Rectal smooth muscle tissue (tissue), 1 donor: ENCODE results near the gene HSD11B1.

Experiments used
- H3K27ac ChIP-seq: one replicate; pipeline ENCODE4 v1.7.0; 2013; ENCODE audit warnings: low read depth, low read length, inconsistent platforms
- H3K27me3 ChIP-seq: one replicate; pipeline ENCODE4 v1.7.0; 2013; ENCODE audit warnings: low read length; ENCODE audit not compliant: control insufficient read depth, insufficient read depth
- H3K36me3 ChIP-seq: one replicate; pipeline ENCODE4 v1.7.0; 2013; ENCODE audit warnings: low read length; ENCODE audit not compliant: control insufficient read depth, insufficient read depth
- H3K4me1 ChIP-seq: one replicate; pipeline ENCODE4 v1.7.0; 2013; ENCODE audit warnings: low read length; ENCODE audit not compliant: control insufficient read depth, insufficient read depth
- H3K4me3 ChIP-seq: one replicate; pipeline ENCODE4 v1.7.0; 2013; ENCODE audit warnings: low read length
- H3K9ac ChIP-seq: one replicate; pipeline ENCODE4 v1.7.0; 2013; ENCODE audit warnings: low read length

Gene HSD11B1

GRCh38 chr1:209673631-209674417 lies 30.8 kb upstream of the HSD11B1 start:
- Histone ChIP-seq H3K27ac (no peak overlapping the region), H3K4me1 (peaks cover 2% of the 10 kb centered on the region)

GRCh38 chr1:209674957-209675564 lies 29.6 kb upstream of the HSD11B1 start, which contains the start of gene G0S2:
TSS of gene G0S2 (plus strand) at chr1:209675412. CDS start at chr1:209675685, 273 bp downstream.
- no peak within 1 kb of the TSS for H3K9ac ChIP-seq
- H3K36me3 ChIP-seq: no peaks in the 10 kb centered on the region
- H3K4me3 ChIP-seq: peak within 1 kb of the TSS; percentile 92
- H3K27ac ChIP-seq: no peak within 1 kb of the TSS
- peaks cover 3% of the 10 kb centered on the region for H3K27me3 ChIP-seq
- peaks cover 2% of the 10 kb centered on the region for H3K4me1 ChIP-seq

More at GRCh38 chr1:209673631-209674417, 30.8 kb upstream of the HSD11B1 start:
- peaks cover 3% of the 10 kb centered on the region for H3K27me3 ChIP-seq
- no peak overlapping the region for H3K9ac ChIP-seq
- H3K4me3 ChIP-seq: peak overlapping the region; percentile 14
- H3K36me3 ChIP-seq: no peaks in the 10 kb centered on the region

DNA sequence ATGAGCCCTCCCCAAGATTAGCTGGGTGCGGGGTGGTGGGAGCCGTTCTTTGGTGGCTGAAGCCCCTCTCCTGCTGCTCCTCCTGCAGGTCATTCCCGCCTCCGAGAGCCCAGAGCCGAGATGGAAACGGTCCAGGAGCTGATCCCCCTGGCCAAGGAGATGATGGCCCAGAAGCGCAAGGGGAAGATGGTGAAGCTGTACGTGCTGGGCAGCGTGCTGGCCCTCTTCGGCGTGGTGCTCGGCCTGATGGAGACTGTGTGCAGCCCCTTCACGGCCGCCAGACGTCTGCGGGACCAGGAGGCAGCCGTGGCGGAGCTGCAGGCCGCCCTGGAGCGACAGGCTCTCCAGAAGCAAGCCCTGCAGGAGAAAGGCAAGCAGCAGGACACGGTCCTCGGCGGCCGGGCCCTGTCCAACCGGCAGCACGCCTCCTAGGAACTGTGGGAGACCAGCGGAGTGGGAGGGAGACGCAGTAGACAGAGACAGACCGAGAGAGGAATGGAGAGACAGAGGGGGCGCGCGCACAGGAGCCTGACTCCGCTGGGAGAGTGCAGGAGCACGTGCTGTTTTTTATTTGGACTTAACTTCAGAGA lies 29.0 kb upstream of the HSD11B1 start:
- Histone ChIP-seq H3K27me3 (peaks cover 3% of the 10 kb centered on the region), H3K4me3 (peak overlapping the region; percentile 92), H3K27ac (no peak overlapping the region), H3K36me3 (no peaks in the 10 kb centered on the region), H3K9ac (no peak overlapping the region), H3K4me1 (peaks cover 2% of the 10 kb centered on the region)

DNA sequence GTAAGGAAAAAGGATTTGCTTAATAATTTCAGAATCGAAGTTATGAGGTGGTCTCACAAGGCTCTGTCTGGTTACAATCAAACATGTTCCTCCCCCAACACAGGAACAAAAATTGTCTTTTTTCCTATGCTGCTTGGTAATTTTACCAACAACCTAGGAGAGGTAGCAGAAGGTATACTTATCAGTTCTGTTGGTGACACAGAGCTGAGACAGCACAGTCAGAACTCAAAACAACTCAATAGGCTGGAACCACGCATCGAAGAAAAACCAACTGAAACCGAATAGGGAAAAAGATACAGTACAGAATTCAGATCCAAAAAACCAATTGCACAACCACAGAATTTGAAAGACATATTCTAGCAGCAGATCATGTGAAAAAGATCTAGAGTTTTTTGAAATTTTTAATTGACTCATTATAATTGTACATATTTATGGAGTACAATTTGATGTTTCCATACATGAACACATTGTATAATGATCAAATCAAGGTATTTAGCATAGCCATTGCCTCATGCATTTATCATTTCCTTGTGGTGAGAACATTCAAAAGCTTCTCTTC lies 25.6 kb upstream of the HSD11B1 start:
- H3K4me1 ChIP-seq: peaks cover 2% of the 10 kb centered on the region
- H3K4me3 ChIP-seq: no peak overlapping the region

GRCh38 chr1:209685821-209686220 lies 18.8 kb upstream of the HSD11B1 start:
- Histone ChIP-seq H3K4me3 (no peak overlapping the region), H3K27ac (no peak overlapping the region)

More for the DNA sequence above, 25.6 kb upstream of the HSD11B1 start:
- H3K36me3 ChIP-seq: no peaks in the 10 kb centered on the region
- no peak overlapping the region for H3K27ac ChIP-seq
- H3K9ac ChIP-seq: no peak overlapping the region
- peaks cover 3% of the 10 kb centered on the region for H3K27me3 ChIP-seq

DNA sequence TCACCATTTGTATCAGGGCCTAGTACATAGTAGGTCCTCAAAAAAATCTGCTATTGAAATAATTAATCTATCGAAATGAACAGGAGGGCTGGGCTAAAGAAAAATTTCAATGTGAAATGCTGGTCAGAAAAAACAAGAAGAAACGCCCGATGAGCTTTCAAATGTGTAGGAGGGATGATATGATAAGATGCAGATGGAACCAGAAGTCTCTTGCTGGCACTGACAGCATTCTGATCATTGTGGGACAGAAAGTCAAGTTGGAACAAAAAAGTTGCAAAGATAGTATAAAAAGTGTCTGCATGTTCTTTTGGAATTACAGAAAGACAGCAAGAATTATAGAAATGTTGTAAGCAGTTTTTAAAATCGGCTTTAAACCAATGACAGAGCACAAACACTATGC lies 18.3 kb upstream of the HSD11B1 start:
- H3K27ac ChIP-seq: no peak overlapping the region
- no peaks in the 10 kb centered on the region for H3K36me3 ChIP-seq
- peaks cover 5% of the 10 kb centered on the region for H3K4me1 ChIP-seq
- H3K27me3 ChIP-seq: no peaks in the 10 kb centered on the region
- no peak overlapping the region for H3K4me3 ChIP-seq
- no peak overlapping the region for H3K9ac ChIP-seq

More at GRCh38 chr1:209685821-209686220, 18.8 kb upstream of the HSD11B1 start:
- H3K27me3 ChIP-seq: no peaks in the 10 kb centered on the region
- H3K4me1 ChIP-seq: peaks cover 5% of the 10 kb centered on the region
- no peaks in the 10 kb centered on the region for H3K36me3 ChIP-seq
- no peak overlapping the region for H3K9ac ChIP-seq

DNA sequence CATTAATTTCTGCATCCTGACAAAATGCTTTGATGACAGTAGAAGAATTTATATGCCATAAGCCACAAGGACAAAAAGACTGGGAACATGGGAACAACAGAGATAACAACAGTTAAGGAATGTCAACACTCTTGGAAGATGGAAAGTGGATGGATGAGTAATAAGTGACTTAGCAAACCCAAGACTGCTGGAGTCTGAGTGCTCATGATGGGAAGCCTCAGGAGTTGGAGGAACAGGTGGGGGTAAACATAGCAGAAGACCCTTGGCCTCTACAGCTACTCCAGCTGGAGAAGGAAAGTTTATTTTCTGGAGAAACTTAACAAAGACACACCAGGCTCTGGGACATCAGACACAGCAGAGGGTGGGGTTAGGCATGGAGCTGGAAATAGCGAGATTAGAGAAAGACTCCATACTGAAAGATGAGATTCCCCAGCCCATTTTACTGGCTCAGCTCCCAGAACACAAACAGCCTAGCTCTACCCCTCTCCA lies 15.9 kb upstream of the HSD11B1 start:
- H3K4me1 ChIP-seq: peaks cover 5% of the 10 kb centered on the region
- no peak overlapping the region for H3K27ac ChIP-seq
- H3K9ac ChIP-seq: no peak overlapping the region
- H3K4me3 ChIP-seq: no peak overlapping the region
- no peaks in the 10 kb centered on the region for H3K36me3 ChIP-seq
- no peaks in the 10 kb centered on the region for H3K27me3 ChIP-seq

DNA sequence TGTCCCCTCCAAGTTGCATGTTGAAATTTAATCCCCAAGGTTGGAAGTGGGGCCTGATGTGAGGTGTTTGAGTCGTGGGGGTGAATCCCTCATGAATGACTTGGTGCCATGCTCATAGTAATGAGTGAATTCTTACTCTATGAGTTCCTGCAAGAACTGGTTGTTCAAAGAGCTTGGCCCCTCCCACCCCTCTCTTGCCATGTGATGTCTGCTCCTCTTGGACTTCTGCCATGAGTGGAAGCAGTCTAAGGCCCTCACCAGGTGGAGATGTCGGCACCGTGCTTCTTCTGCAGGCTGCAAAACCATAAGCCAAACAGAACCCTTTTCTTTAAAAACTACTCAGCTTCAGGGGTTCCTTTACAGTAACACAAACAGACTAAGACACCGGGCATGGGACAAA lies 15.2 kb upstream of the HSD11B1 start:
- H3K27ac ChIP-seq: no peak overlapping the region
- H3K4me1 ChIP-seq: peaks cover 5% of the 10 kb centered on the region
- no peak overlapping the region for H3K4me3 ChIP-seq
- no peaks in the 10 kb centered on the region for H3K27me3 ChIP-seq
- H3K36me3 ChIP-seq: no peaks in the 10 kb centered on the region
- H3K9ac ChIP-seq: no peak overlapping the region

- Histone ChIP-seq H3K27ac (no peak overlapping the region), H3K9ac (no peak overlapping the region), H3K27me3 (no peaks in the 10 kb centered on the region), H3K36me3 (no peaks in the 10 kb centered on the region), H3K4me3 (no peak overlapping the region), H3K4me1 (peaks cover 5% of the 10 kb centered on the region)
Measured at GRCh38 chr1:209691237-209691636, 13.4 kb upstream of the HSD11B1 start.

DNA sequence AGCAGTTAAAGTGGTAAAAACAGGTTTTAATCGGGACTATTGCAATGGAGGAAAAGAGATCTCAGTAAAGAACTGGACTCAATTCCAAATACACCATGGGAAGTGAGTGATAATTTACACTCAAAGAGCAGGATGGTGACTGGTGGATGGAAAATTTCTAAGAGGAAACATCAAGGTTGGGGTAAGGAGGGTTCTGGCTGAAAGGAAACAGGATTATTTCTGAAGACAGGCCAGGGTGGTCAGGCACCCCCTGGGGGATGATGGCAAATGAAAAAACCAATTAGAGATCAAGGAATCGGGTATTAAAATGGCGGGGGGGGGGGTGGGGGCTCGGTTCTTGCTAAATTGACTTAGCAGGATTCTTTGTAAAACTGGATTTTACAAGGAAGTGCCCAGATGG lies 12.3 kb upstream of the HSD11B1 start:
- H3K36me3 ChIP-seq: no peaks in the 10 kb centered on the region
- no peaks in the 10 kb centered on the region for H3K27me3 ChIP-seq
- peaks cover 2% of the 10 kb centered on the region for H3K4me1 ChIP-seq
- H3K27ac ChIP-seq: no peak overlapping the region
- H3K9ac ChIP-seq: no peak overlapping the region
- H3K4me3 ChIP-seq: no peak overlapping the region

DNA sequence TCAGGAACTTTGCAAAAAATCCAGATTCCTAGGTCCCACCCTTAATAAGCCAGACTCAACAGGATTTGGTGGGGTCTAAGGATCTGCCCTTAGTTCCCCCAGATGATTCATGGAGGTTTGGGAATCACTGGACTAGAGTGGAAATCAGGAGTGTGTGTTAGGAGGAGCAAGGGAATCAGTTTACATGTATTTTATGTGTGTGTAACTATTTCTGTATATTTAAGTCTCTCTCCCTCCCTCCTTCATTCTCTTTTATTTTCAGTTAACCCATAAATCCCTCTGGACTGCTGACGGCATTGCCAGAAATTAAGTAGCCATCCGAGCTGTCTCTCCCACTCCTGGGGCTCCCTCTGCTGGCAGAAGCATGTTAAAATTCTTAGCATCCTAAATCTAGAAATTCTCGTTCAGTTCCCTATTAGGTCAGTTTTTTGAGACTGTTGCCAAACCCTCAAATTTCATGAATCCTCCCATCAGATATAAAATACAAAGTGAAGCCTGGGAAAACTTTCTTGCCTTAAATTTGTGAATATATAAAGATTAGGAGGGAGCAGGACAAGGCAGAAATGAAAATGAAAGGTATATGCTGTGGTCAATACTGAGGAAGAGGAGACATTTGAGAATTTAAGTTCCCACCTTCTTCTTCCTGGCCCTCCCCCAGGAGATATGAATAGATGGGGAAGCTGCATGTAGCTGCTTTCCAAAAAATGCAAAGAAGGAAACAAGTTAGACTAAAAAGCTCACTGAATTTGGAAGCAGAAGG lies 11.7 kb upstream of the HSD11B1 start:
- Histone ChIP-seq H3K9ac (no peak overlapping the region), H3K4me3 (no peak overlapping the region), H3K27me3 (no peaks in the 10 kb centered on the region), H3K36me3 (no peaks in the 10 kb centered on the region), H3K27ac (no peak overlapping the region), H3K4me1 (peaks cover 2% of the 10 kb centered on the region)

DNA sequence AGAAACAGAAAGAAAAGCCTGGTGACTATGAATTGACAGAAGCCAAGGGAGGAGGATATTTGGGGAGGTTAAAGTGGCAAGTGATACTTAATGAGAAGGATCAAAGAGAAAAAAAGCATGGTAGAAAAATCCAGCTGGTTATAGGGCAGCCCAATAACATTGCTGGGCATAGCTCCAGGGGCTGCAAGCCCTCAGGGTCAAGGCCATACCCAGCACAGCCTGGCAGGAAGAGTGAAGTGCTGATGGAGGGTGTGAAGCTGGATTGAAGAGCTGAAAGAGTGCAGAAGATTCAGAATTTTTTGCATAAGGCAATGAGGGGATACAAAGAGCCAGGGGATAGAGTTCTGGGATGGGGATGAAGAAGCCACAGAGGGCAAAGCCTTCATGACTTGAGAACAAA lies 8.0 kb upstream of the HSD11B1 start:
- no peak overlapping the region for H3K4me3 ChIP-seq
- H3K4me1 ChIP-seq: no peaks in the 10 kb centered on the region
- no peaks in the 10 kb centered on the region for H3K36me3 ChIP-seq
- no peaks in the 10 kb centered on the region for H3K27me3 ChIP-seq
- H3K9ac ChIP-seq: no peak overlapping the region
- H3K27ac ChIP-seq: no peak overlapping the region
